Mammary epithelial cell (primary cell): Measurements from ENCODE around the gene DSCAML1.

Experiments used
- EZH2 ChIP-seq: IDR thresholded peaks from 2 replicates; pipeline ENCODE4 v1.6.1; 2012; ENCODE audit warnings: low read length, inconsistent platforms, borderline replicate concordance
- TF ChIP-seq, protein P1 (sequence below), 2 donors: IDR thresholded peaks in 1 of 2; conservative IDR thresholded peaks in 1 of 2; 2 replicates each; pipeline ENCODE4 v1.5.1; 2011 to 2012; ENCODE audit warnings: inconsistent platforms in 2 of 2, low read length in 2 of 2, mild to moderate bottlenecking in 2 of 2, control low read depth in 1 of 2, low read depth in 1 of 2; ENCODE audit not compliant: insufficient read depth in 1 of 2; ENCODE audit errors: extremely low read depth in 1 of 2

DNA sequence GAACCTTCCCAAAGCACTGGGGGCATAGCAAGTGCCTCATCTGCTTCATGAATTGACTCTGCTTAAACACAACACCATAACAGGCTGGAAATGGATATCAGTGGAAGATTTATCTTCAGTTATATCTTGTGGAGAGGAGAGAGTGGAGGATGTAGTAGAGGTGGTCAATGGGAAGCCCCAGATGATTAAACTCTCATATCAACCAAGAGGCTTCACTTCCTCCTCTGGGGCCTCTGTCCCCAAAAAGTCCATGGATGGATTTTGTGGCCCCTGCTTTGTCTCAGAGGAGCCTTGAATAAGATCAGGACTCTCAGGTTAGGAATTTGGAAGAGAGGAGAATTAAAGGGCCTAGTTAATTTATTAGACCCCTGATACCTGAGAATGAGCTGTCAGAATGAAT is 363.3 kb downstream of the DSCAML1 start:
- TF ChIP-seq, protein P1, sequence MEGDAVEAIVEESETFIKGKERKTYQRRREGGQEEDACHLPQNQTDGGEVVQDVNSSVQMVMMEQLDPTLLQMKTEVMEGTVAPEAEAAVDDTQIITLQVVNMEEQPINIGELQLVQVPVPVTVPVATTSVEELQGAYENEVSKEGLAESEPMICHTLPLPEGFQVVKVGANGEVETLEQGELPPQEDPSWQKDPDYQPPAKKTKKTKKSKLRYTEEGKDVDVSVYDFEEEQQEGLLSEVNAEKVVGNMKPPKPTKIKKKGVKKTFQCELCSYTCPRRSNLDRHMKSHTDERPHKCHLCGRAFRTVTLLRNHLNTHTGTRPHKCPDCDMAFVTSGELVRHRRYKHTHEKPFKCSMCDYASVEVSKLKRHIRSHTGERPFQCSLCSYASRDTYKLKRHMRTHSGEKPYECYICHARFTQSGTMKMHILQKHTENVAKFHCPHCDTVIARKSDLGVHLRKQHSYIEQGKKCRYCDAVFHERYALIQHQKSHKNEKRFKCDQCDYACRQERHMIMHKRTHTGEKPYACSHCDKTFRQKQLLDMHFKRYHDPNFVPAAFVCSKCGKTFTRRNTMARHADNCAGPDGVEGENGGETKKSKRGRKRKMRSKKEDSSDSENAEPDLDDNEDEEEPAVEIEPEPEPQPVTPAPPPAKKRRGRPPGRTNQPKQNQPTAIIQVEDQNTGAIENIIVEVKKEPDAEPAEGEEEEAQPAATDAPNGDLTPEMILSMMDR (conservative IDR thresholded peaks at IDR 0.05 in 1 of 2, IDR thresholded peaks at IDR 0.05 in 1 of 2; ENCODE audit: extremely low read depth in 1 of 2, insufficient read depth in 1 of 2, low read depth in 1 of 2, low read length in 2 of 2), result no peak
- no peak for TF ChIP-seq EZH2
